GM21367 (cell line): ENCODE data around the gene LGSN.
"Not testable (repeated sequence)": the region's sequence is repeated elsewhere in the genome, so short reads cannot be mapped to it uniquely, and the experiment has no call there.

Experiments used
- ATAC-seq: cut with Tn5 transposase; IDR thresholded peaks from one replicate; pipeline ENCODE4 v1.9.1; 2021; ENCODE audit not compliant: unreplicated experiment

LGSN gene

GRCh38 chr6:63307581-63308246 lies 12.1 kb downstream of the LGSN start:
- peak; percentile 90 for ATAC-seq

DNA sequence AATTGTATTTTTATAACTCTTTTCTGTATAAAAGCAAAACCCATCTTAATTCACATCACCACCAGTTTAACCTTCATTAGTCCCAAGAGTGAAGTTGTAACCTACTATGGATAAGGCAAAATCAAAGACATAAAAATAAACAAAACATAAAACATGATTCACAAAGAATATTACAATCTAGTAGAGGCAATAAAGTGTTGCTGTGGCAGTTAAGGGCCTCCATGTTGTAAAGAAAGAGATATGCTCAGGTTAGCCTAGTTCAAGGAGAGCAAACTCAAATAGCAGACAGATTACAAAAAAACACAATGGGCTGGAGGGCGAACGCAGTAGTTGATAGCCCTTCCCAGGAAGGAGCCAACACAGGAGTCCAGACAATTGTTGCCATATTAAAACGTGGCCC lies 13.4 kb downstream of the LGSN start:
- no peak for ATAC-seq

DNA sequence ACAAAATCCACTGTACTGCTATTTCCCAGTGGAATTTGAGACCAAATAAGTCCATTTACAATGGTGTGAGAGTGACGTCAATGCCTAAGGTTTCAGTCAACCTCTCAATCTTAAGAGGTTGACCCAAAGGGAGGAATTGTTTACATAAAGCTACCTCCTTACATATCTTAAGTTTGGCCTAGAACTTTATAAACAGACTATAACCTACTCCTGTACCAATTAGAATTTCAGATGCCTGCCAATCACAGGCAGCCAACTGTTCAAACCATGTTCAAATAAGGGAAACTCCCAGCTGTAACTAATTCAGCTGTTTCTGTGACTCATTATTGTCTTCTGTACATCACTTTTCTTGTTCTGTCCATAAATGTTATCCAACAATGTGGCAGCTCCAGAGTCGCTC lies 14.5 kb downstream of the LGSN start:
- no peak for ATAC-seq

GRCh38 chr6:63303476-63303875 lies 16.3 kb downstream of the LGSN start:
- no peak for ATAC-seq

- no peak for ATAC-seq
Observed at GRCh38 chr6:63299667-63300066, 20.1 kb downstream of the LGSN start.

DNA sequence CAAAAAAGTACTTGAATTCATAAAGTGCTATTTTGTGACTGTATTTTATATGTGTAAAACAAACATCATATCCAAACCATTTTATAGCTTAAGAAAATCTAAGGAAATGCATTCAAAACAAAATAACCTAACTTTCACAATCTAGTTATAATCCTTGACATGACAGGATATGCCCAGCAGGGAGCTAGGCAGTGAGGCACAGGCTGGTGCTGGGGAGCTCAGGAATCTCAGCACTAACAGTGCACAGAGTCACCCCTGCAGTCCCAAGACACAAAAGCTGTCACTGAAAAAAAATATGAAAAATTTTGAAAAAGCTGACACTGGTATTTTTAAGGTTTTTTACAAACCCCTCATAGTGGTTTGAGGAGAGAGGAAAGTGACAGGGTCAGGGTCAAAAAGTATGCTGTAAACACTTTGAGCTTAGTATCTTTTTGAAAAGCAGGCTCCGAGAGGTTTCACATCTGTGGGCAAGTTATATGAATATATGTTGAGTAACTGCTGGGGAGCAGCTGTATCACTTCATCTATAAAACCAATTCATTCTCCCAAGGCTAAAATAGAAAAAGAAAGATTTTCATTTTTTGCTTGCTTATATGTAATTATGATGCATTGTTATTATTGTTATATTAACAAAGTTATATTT lies 24.1 kb downstream of the LGSN start:
- ATAC-seq = no peak

DNA sequence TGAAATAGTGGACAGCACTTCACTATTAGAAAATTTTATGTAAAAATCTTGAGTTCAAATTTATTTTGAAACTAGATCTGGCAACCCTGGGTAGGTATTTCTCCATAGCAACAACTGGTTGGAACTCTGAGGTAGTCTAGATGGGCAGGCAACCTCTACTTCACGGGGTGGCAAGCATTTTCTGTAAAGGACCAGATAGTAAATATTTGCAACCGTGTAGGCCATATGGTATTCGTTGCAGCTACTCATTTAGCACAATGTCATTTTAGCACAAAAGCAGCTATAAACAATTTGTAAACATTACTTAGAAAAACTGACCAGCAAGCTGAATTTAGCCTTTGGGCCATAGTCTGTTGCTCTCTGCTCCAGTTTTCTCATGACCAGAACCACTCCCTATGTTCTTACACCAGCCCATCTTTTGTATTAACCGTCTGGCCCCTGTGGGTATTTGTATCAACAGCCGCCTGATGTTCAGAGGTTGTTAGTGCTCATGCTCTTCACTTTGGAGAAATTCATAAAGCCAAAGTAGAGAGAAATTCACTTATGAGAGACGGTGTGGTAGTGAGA lies 29.2 kb downstream of the LGSN start:
- no peak for ATAC-seq

DNA sequence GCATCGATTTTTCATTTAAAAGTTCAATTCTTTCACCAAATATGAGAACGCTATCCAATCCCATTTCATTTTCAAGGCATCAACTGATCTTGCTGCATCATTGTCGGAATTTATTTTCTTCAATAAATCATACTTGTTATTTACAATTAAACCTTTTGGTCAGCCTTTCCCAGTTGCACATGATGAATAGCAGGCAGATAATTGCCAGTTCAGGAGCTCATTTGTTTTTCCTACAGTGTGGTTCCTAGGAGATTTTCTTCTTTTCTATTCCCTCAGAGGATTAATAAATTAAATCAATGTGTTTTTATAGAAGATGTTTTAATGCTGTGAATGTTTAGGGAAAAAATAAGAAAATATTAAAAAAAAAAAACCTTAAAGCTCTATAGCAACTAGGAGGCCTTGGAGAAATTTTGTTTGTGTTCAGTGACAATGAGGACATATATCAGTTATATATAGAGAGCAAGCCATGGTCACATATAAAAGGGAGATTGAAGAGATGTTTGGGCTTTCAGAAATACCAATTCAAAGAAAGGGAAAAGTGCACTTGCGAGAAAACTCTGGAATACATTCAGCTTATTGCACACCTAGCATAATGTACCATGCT lies 30.4 kb downstream of the LGSN start:
- no peak for ATAC-seq

DNA sequence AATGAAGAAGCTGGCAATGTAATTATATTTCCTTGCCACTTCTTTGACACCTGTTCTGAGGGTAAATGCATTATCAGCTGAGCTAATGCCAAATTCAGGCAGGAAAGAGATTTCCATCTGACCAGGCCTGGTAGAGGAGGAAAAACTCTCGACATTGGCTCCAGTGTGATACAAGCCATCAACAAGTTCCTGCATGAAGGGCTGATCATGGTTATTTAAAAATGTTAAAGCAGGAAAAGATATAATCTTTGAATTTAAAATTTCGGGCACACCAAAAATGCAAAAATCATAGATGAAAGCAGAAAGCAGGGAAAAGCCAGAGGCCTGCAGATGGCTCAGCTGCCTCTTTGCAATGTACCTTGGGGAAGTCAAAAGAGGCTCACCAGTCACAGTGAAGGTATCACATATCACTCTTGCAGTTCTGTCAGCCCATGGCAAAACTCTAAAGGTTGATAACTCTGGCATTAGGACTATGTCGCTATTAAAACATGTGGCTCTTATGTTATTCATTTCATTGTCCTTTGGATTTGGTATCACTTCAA lies 39.1 kb downstream of the LGSN start:
- no peak for ATAC-seq

DNA sequence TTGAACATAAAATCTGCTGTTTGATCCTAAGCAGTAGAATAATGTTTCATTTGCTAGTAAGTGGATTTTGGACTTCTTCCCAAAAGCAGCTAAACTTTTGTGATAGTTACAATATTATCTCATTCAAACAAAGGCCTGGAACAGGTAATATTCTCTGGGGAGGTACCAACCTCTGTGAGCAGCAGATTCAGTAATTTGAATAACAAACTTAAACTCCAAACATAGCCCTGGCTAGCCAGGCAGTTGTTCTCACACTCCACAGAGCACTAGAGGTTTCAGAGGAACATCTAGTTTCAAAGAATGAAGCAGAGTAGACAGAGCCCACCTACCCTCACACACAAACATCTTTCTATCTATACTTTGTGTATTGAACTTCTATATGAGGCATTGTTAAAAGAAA lies 40.9 kb downstream of the LGSN start:
- no peak for ATAC-seq

DNA sequence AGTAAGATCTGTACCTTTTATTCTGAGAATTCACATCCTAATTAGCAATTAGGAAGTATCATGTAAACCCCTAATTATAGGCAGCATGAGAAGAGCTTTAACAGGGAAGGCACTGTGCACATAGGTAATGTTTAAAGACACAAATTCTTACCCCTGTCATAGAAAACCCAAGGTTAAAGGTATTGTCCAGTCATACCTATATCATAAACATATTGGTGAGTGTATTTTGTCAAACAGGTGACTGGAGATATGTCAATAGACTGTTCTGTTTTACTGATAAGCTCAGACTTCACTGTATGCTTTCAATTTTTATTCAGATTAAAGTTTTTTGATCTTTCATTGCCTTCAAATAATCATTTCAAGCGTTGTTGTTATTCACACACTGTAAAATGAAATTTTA lies 43.8 kb downstream of the LGSN start:
- ATAC-seq = no peak

- not testable (repeated sequence) for ATAC-seq
Observed at GRCh38 chr6:63274795-63275430, 44.9 kb downstream of the LGSN start.

GRCh38 chr6:63272397-63272796 lies 47.4 kb downstream of the LGSN start:
- no peak for ATAC-seq

DNA sequence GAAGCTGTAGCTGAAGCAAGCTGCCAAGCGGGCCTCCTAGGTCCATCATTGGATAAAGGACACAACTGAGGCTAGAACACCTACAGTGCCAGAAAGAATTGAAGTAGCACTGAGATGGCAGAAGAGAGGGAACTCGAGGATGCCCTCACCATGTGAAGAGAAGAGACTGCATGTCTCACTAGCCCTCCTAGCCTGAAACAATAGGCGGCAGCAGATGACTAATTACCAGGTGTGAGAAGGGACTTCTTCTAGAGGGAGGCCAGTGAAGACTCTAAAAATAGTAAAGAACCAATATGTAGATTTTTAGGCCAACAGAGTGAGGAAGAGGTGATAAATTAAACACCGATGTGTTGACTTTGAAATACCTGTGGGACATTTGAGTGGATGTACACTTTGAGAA lies 50.3 kb downstream of the LGSN start:
- ATAC-seq = peak; percentile 43

DNA sequence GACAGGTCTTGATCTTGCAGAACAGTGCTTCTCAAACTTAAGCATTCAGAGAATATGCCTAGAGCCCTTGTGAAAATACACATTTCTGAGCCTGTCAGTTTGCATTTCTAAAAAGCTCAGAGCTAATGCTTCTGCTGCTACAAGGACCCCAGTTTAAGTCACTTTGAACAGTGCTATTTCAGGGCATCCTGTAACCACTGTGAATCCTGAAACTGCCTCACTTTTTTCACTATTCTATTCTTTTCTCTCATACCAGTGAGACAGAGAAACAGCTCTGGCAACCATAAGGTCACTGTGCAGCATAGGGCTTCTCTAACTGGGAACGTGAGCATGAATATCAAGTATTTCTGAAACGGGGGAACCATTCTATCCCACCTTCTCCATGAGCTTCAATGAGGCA lies 51.2 kb downstream of the LGSN start:
- ATAC-seq = no peak

DNA sequence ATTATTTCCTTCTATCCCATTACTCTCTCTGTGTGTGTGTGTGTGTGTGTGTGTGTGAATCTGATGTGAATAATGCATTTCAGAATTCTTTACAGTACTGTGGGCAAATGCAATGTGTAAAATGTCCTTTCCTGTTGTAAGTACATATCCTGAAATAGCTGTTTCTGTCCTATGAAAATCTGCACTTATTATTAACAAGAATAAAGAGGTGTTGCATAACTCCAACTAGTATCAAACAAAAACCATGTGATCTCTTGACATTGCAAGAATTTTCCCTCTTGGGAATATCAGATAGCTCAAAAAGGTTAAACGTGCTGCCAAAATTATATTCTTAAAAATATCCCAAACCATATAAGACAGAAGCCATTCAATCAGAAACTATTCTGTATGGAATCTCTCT lies 52.0 kb downstream of the LGSN start:
- no peak for ATAC-seq

GRCh38 chr6:63267046-63267445 lies 52.7 kb downstream of the LGSN start:
- no peak for ATAC-seq

GRCh38 chr6:63263444-63263843 lies 56.3 kb downstream of the LGSN start:
- no peak for ATAC-seq

- no peak for ATAC-seq
Observed at GRCh38 chr6:63261820-63262219, 58.0 kb downstream of the LGSN start.

DNA sequence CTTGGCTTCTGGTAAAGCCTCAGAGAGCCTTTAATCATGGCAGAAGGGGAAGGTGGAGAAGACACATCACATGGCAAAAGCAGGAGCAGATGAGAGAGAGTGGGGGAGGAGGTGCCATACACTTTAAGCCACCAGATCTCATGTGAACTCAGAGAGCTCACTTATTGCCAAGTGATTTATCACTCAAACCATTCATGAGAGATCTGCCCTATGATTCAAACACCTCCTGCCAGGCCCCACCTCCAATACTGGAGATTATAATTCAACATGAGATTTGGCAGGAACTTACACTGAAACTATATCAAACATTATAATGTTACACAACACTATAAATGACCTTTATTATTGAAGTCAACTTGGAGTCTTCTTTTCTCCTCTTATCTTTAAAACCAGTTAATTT lies 60.6 kb downstream of the LGSN start:
- no peak for ATAC-seq

GRCh38 chr6:63249875-63250482 lies 69.8 kb downstream of the LGSN start:
- no peak for ATAC-seq
